NCI-H146 (cell line): ENCODE results near the gene IMMP2L.
"Not testable (repeated sequence)": the region's sequence is repeated elsewhere in the genome, so short reads cannot be mapped to it uniquely, and the experiment has no call there.

Experiments
- DNase-seq: peaks from one replicate; lab custom pipeline; 2025; lab: John Stamatoyannopoulos, UW

IMMP2L gene

GRCh38 chr7:111459065-111459756 is 103.1 kb downstream of the IMMP2L start:
- no peak for DNase-seq

DNA sequence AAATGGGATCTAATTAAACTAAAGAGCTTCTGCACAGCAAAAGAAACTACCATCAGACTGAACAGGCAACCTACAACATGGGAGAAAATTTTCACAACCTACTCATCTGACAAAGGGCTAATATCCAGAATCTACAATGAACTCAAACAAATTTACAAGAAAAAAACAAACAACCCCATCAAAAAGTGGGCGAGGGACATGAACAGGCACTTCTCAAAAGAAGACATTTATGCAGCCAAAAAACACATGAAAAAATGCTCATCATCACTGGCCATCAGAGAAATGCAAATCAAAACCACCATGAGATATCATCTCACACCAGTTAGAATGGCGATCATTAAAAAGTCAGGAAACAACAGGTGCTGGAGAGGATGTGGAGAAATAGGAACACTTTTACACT is 111.6 kb downstream of the IMMP2L start:
- DNase-seq, result not testable (repeated sequence)

DNA sequence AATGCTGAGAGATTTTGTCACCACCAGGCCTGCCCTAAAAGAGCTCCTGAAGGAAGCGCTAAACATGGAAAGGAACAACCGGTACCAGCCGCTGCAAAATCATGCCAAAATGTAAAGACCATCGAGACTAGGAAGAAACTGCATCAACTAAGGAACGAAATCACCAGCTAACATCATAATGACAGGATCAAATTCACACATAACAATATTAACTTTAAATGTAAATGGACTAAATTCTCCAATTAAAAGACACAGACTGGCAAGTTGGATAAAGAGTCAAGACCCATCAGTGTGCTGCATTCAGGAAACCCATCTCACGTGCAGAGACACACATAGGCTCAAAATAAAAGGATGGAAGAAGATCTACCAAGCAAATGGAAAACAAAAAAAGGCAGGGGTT is 114.8 kb downstream of the IMMP2L start:
- not testable (repeated sequence) for DNase-seq

- no peak for DNase-seq
Measured at GRCh38 chr7:111439977-111440376, 122.3 kb downstream of the IMMP2L start.

GRCh38 chr7:111438369-111439289 is 123.7 kb downstream of the IMMP2L start:
- peak; percentile 3 for DNase-seq

- no peak for DNase-seq
Measured at GRCh38 chr7:111437736-111438135, 124.6 kb downstream of the IMMP2L start.

- no peak for DNase-seq
Measured at GRCh38 chr7:111436608-111437007, 125.7 kb downstream of the IMMP2L start.

GRCh38 chr7:111433426-111433825 is 128.9 kb downstream of the IMMP2L start:
- no peak for DNase-seq

- DNase-seq, result no peak
Measured at GRCh38 chr7:111429781-111430180, 132.5 kb downstream of the IMMP2L start.

GRCh38 chr7:111424768-111425167 is 137.5 kb downstream of the IMMP2L start:
- no peak for DNase-seq

DNA sequence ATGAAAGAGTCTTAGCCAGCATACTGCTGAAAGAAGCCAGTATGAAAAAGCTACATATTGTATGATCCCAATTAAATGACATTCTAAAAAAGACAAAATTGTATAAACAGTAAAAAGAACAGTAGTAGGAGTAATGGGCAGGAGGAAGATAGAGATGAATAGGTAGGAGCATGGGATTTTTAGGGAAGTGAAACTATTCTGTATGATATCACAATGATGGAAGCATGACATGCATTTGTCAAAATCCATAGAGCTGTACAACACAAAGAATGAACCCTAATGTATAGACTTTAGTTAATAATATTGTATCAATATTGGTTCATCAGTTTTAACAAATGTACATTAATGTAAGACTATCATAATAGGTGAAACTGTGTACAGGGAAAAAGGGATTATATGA is 147.9 kb downstream of the IMMP2L start:
- no peak for DNase-seq

- peak; percentile 20 for DNase-seq
Measured at GRCh38 chr7:111413739-111414138, 148.6 kb downstream of the IMMP2L start.

DNA sequence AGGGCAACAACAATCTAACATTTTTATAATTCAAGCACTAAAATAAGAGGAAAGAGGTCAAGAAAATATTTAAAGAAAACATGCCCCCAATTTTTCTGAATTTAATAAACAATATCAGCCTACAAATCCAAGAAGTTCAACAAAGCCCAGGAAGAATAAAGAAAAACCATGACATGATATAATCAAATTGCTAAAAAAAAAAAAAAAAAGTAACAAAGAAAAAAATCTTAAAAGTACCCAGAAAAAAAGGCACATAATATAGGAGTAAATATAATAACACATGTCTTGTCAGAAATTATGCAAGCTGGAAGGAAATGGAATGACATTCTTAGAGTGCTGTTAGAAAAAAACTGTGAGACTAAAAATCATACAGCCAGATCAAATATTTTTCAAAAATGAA is 151.4 kb downstream of the IMMP2L start:
- DNase-seq, result no peak

- peak; percentile 19 for DNase-seq
Measured at GRCh38 chr7:111409714-111410422, 152.4 kb downstream of the IMMP2L start.

DNA sequence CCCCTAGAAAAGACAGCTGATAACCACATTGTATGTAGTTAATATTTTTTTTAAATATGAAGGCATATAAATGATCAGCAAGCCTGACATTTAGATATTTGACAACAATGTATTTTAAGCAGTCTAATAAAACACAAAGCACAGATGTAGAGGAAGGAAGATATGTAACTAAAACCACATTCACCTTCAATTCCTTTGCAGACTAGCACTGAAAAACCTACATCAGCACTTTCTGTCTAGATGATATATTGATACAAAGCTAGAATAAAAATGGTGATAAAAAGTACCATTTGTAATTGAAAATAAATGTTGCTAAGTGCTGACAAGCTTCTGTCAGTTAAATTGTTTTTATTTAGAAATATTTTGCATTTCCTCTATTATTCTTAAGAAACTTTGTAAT is 153.6 kb downstream of the IMMP2L start:
- DNase-seq, result no peak

GRCh38 chr7:111407258-111407657 is 155.0 kb downstream of the IMMP2L start:
- DNase-seq, result no peak

DNA sequence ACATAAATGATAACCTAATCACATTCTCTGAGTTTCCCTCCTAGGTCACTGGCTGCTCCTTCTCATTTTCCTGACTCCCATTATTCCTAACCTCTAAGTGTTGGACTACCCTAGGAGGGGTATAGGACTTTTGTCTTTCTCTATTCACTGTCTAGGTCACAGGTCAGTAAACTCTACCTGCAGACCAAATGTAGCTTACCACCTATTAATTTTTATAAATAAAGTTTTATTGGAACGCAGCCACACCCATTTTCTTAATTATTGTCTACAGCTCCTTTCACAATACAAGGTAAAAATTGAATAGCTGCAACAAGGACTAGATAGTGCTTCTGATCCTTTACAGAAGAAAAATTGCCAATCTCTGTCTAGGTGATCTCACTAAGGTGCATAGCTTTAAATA is 156.7 kb downstream of the IMMP2L start:
- no peak for DNase-seq

- DNase-seq, result no peak
Measured at GRCh38 chr7:111401516-111401915, 160.8 kb downstream of the IMMP2L start.

DNA sequence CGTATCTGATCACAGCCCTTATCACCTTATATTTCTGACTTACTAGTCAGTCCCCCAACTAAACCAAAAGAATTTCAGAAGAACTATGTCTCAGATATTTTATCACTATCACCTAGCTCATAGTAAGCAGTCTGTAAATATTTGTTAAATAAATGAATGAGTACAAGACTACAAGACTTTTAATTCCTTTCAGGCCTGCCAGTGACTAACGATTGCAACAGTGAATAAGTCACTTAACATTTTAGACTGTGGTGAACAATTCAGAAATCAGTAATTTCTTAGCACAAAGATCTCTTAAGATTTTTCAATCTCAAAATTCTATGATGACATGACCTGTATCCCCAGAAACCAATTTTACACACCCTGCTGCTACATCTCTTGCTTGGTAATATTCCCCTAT is 162.2 kb downstream of the IMMP2L start:
- DNase-seq, result no peak

- DNase-seq, result peak; percentile 96
Measured at GRCh38 chr7:111394891-111395290, 167.4 kb downstream of the IMMP2L start.

- no peak for DNase-seq
Measured at GRCh38 chr7:111393011-111393754, 169.1 kb downstream of the IMMP2L start.

DNA sequence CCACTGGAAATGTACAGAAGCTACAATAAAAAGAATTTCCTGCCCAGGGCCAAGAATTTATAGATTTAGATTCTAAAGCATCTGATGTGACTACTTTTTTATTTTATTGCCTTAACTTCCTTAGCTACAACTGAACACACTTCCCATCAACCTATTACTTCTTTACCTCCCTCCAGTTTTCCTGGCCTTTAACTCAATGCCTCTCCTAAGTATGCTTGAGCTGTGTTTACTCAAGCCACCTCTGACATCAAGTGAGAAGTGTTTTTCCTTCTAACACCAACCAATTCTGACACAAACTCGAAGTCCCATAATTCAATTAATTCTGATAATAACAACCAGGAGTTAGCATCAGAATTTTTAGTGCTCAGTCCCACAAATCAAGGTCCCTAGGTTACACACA is 170.0 kb downstream of the IMMP2L start:
- no peak for DNase-seq
